Astrocyte of the spinal cord (primary cell): ENCODE results near the gene HNRNPU.

ENCODE experiments used
- DNase-seq: peaks from one replicate; pipeline ENCODE4 v3.0.0; 2011; ENCODE audit warnings: low read depth, low spot score
- H3K4me3 ChIP-seq: 2 replicates; pipeline ENCODE4 v1.5.1; 2011; ENCODE audit warnings: low read depth, mild to moderate bottlenecking, low read length, moderate library complexity
- CTCF ChIP-seq: IDR thresholded peaks from 2 replicates; pipeline ENCODE4 v1.5.1; 2012; ENCODE audit warnings: low read depth, mild to moderate bottlenecking, low read length, inconsistent platforms
- in situ Hi-C: cut with HindIII; loops from 2 replicates; pipeline ENCODE4 v1.10.0; 2017; ENCODE audit warnings: low sequenced_read_pairs

Gene HNRNPU

GRCh38 chr1:244850896-244851295 lies 13.4 kb downstream of the HNRNPU start:
- no peak for TF ChIP-seq CTCF
- no peak overlapping the region for H3K4me3 ChIP-seq
- no peak for DNase-seq
- in situ Hi-C loops = no loop called here

GRCh38 chr1:244850099-244850852 lies 14.1 kb downstream of the HNRNPU start:
- TF ChIP-seq CTCF = no peak
- H3K4me3 ChIP-seq = no peak overlapping the region
- DNase-seq = no peak
- in situ Hi-C loops = no loop called here

DNA sequence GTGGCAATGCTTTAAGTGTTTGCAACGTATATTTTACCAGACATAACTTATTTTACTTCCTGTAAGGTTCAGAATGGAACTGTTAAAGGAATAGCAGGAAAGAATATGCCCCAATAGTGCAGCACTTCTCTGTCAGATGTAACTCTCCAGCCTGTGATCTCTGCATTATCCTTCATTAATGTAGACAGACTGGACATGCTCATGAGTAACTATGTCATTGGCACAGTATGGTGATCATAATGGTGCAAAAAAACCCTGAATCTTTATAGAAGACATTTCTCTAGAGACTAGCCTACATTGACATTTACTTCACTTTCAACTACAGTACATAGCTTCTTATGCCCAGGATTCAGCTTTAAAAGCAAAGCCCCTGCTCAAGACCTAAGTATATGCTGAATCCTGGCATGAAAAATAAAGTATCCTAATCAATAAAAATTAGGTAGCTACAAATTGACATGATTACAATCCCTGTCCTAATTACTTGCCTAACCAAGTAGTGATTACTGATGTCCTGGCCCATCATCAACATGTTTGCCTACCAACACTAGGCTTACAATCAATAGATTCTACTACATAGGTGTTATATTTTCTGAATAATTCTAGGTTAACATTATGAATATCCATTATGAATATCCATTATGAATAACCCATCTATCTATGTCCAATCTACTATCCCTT lies 15.0 kb downstream of the HNRNPU start:
- TF ChIP-seq CTCF = no peak
- in situ Hi-C loops = no loop called here
- no peak overlapping the region for H3K4me3 ChIP-seq
- DNase-seq = no peak

GRCh38 chr1:244846653-244847052 lies 17.7 kb downstream of the HNRNPU start:
- in situ Hi-C loops = no loop called here
- no peak for TF ChIP-seq CTCF
- DNase-seq = no peak
- H3K4me3 ChIP-seq = no peak overlapping the region

- H3K4me3 ChIP-seq = no peak overlapping the region
- DNase-seq = no peak
- in situ Hi-C loops = no loop called here
- TF ChIP-seq CTCF = no peak
Measured at GRCh38 chr1:244844155-244845121, 19.9 kb downstream of the HNRNPU start.

DNA sequence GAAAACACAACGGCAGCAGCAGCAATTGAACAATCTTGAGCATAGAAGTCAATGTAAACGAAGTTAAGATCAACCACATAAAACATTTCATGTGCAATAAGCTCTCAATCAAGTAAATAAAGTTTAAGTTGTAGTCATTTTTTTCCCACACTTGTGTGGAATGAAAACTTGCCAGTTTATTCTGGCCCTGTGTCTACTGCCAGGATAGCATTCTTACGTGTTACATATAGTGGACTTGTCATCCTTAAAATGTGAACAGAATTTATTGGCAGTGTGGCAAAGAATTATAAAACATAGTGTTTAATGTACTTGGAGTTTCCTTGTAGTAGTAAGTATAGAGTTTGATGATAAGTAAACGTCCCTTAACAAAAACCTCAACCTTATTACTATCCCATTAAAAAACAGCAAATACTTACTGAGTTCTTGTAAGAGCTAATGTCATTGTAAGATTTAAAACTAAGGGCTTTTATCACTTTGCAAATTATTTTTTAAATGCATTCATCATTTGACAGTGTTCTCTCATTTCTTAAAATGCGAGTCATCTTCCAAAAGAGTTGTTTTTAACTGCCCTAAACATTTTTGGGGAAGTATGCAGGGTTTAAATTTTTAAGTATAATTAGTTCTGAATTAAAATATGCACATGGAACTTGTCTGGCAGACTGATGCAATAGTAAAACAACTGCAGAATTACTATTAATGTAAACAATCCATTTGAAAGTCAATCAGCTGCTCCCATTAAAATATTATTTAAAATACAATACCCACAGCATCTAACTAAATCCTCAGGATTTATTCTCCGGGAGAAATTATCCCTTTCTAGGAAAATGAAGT lies 21.0 kb downstream of the HNRNPU start:
- no peak for TF ChIP-seq CTCF
- no peak for DNase-seq
- in situ Hi-C loops = no loop called here
- no peak overlapping the region for H3K4me3 ChIP-seq
